Spleen (tissue), 7 donors: ENCODE measurements around the gene FMOD.

Source experiments
- POLR2AphosphoS5 ChIP-seq, 3 donors: sonication (generic); formaldehyde crosslinking; IDR thresholded peaks; one replicate each; pipeline ENCODE4 v1.5.1; 2017; ENCODE audit warnings: antibody characterized with exemption in 3 of 3
- TF ChIP-seq, protein P1 (sequence below), 11 experiments: fragments of 200-600 bp in 7 of 11; fragments of 450-650 bp in 4 of 11; sonication (generic) in 4 of 11; IDR thresholded peaks in 8 of 11; conservative IDR thresholded peaks in 3 of 11; 1 replicate in 7 of 11; 2 replicates in 4 of 11; pipeline versions ENCODE4 v1.4.0 to v1.8.0; 2016 to 2021; ENCODE audit warnings: antibody characterized with exemption in 11 of 11, inconsistent platforms in 4 of 11, mild to moderate bottlenecking in 1 of 11
- donor health status: DM: no; HTN: no; CAD: no; lungs with moderate emphysema.
- donor health status: DM: no; HTN: no; CAD: no.
- donor health status: DM: no; HTN: no; CAD: no.

DNA sequence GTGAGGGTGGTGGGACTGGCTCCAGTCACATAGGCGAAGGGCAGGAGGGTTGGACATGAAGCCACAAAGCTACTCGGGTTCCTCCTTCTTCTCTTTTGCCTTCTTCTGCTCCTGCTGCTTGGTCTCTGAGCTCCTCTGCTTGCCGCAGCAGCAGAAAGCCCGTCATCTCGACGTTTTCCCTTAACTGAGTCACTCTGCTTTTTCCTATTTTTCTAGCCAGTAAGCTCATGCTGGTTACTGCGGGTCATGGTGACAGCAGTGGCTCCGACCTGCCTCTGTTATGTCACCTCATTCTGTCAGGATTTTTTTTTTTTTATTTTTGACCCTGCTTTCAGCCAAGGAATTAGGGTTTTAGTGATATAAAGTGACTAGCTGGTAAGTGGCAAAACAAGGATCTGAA lies 2.6 kb upstream of the FMOD start:
- TF ChIP-seq POLR2AphosphoS5 (IDR thresholded peaks at IDR 0.05) = no peak
- TF ChIP-seq, protein P1, sequence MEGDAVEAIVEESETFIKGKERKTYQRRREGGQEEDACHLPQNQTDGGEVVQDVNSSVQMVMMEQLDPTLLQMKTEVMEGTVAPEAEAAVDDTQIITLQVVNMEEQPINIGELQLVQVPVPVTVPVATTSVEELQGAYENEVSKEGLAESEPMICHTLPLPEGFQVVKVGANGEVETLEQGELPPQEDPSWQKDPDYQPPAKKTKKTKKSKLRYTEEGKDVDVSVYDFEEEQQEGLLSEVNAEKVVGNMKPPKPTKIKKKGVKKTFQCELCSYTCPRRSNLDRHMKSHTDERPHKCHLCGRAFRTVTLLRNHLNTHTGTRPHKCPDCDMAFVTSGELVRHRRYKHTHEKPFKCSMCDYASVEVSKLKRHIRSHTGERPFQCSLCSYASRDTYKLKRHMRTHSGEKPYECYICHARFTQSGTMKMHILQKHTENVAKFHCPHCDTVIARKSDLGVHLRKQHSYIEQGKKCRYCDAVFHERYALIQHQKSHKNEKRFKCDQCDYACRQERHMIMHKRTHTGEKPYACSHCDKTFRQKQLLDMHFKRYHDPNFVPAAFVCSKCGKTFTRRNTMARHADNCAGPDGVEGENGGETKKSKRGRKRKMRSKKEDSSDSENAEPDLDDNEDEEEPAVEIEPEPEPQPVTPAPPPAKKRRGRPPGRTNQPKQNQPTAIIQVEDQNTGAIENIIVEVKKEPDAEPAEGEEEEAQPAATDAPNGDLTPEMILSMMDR (IDR thresholded peaks at IDR 0.05 in 8 of 11, conservative IDR thresholded peaks at IDR 0.05 in 3 of 11) = no peak
